ENCODE measurements around the gene TATDN2.

TATDN2 gene

DNA sequence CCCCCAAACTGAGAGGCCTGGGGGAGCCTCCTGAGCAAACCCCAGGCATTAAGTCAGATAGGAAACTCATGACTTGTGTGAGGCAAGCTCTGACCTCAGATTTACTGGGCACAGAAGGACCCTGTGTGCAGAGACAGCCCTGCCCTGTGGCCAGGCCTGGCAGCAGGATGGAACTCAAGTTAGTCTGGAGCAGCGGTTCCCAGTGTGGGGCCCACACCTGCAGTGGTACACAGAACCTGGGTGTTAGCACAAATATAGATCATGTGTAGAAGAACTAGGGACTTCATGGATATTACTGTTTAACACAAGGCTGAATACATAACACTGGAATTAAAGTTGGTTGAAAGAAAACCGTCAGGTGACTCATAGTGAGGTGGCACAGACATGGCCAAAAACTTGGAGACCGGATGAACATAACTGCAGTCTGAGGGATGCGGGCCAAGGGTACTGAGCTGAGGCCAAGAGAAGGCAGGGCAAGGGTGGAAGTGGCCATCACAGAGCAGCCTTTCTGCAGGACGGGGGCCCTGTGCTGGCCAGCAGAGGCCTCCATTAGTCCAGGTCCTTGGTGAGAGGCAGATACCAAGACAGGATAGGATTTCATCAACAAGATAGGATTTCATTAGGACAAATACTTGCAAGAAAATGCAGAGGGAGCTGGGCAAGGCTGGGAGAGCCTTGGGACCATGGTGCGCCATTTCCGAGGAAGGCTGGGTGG, 42.7 kb upstream of the TATDN2 start:
- no peak overlapping the region for H3K4me3 ChIP-seq (ENCODE audit: low read length in 2 of 2)
- H3K23ac ChIP-seq (ENCODE audit: low read depth, low read length, poor library complexity), result no peak overlapping the region
- H3K27me3 ChIP-seq (ENCODE audit: control insufficient read depth in 3 of 3, insufficient read depth in 3 of 3, low read depth in 1 of 3, low read length in 3 of 3), result no peaks in the 10 kb centered on the region
- H3K4me1 ChIP-seq (ENCODE audit: control insufficient read depth in 2 of 2, insufficient read depth in 1 of 2, low read depth in 1 of 2, low read length in 2 of 2), result no peaks in the 10 kb centered on the region
- H2BK12ac ChIP-seq (ENCODE audit: low read length), result no peak overlapping the region
- no peak overlapping the region for H4K91ac ChIP-seq (ENCODE audit: low read depth, low read length, poor library complexity)
- no peak for DNase-seq (ENCODE audit: low spot score)
- no peak overlapping the region for H3K4ac ChIP-seq (ENCODE audit: low read length)
- H2BK15ac ChIP-seq (ENCODE audit: low read length), result no peak overlapping the region
- H3K9ac ChIP-seq (ENCODE audit: low read depth, low read length, poor library complexity), result no peak overlapping the region
- no peak overlapping the region for H3K27ac ChIP-seq (replicated peaks; ENCODE audit: low read length)
- H3K14ac ChIP-seq (ENCODE audit: low read length), result no peak overlapping the region
- H3K79me1 ChIP-seq (ENCODE audit: low read depth, low read length), result no peaks in the 10 kb centered on the region
- H2AFZ ChIP-seq (ENCODE audit: low read length), result peak overlapping the region; percentile 3
- H3K18ac ChIP-seq (ENCODE audit: low read length), result no peak overlapping the region
- no CpG with 5 or more reads among the region's 7 CpGs for WGBS, 2 donors (ENCODE audit: extremely low coverage in 2 of 2, insufficient read length in 2 of 2, insufficient replicate concordance in 1 of 2)
- peak overlapping the region; percentile 74 for H2AK5ac ChIP-seq (ENCODE audit: low read depth, low read length)
- no peak overlapping the region for H2BK120ac ChIP-seq (ENCODE audit: low read depth, low read length)
- H3K36me3 ChIP-seq (replicated peaks in 1 of 2; ENCODE audit: control insufficient read depth in 2 of 2, insufficient read depth in 2 of 2, low read length in 2 of 2), result no peaks in the 10 kb centered on the region
- no peak overlapping the region for H3K4me2 ChIP-seq (ENCODE audit: insufficient read depth, low read length, poor library complexity, severe bottlenecking)
- no peak overlapping the region for H2BK5ac ChIP-seq (ENCODE audit: low read length)
- no peaks in the 10 kb centered on the region for H3K9me3 ChIP-seq (replicated peaks in 1 of 2; ENCODE audit: control insufficient read depth in 2 of 2, insufficient read depth in 1 of 2, low read depth in 1 of 2, low read length in 2 of 2)
- H4K8ac ChIP-seq (ENCODE audit: low read depth, low read length), result no peak overlapping the region

GRCh38 chr3:10206166-10206511, 42.1 kb upstream of the TATDN2 start:
- Histone ChIP-seq H2AK5ac (ENCODE audit: low read depth, low read length) (no peak overlapping the region), H2AFZ (ENCODE audit: low read length) (peak overlapping the region; percentile 3), H3K4ac (ENCODE audit: low read length) (no peak overlapping the region), H2BK5ac (ENCODE audit: low read length) (no peak overlapping the region), H2BK12ac (ENCODE audit: low read length) (no peak overlapping the region), H3K9me3 (replicated peaks in 1 of 2; ENCODE audit: control insufficient read depth in 2 of 2, insufficient read depth in 1 of 2, low read depth in 1 of 2, low read length in 2 of 2) (no peaks in the 10 kb centered on the region), H3K14ac (ENCODE audit: low read length) (no peak overlapping the region), H3K79me1 (ENCODE audit: low read depth, low read length) (no peaks in the 10 kb centered on the region), H2BK120ac (ENCODE audit: low read depth, low read length) (no peak overlapping the region), H3K27me3 (ENCODE audit: control insufficient read depth in 3 of 3, insufficient read depth in 3 of 3, low read depth in 1 of 3, low read length in 3 of 3) (no peaks in the 10 kb centered on the region), H3K36me3 (replicated peaks in 1 of 2; ENCODE audit: control insufficient read depth in 2 of 2, insufficient read depth in 2 of 2, low read length in 2 of 2) (no peaks in the 10 kb centered on the region), H3K18ac (ENCODE audit: low read length) (no peak overlapping the region), H3K23ac (ENCODE audit: low read depth, low read length, poor library complexity) (no peak overlapping the region), H3K4me3 (ENCODE audit: low read length in 2 of 2) (no peak overlapping the region), H4K8ac (ENCODE audit: low read depth, low read length) (no peak overlapping the region), H3K4me2 (ENCODE audit: insufficient read depth, low read length, poor library complexity, severe bottlenecking) (no peak overlapping the region), H3K9ac (ENCODE audit: low read depth, low read length, poor library complexity) (no peak overlapping the region), H3K27ac (replicated peaks; ENCODE audit: low read length) (no peak overlapping the region), H2BK15ac (ENCODE audit: low read length) (no peak overlapping the region), H4K91ac (ENCODE audit: low read depth, low read length, poor library complexity) (no peak overlapping the region), H3K4me1 (ENCODE audit: control insufficient read depth in 2 of 2, insufficient read depth in 1 of 2, low read depth in 1 of 2, low read length in 2 of 2) (no peaks in the 10 kb centered on the region)
- no peak for DNase-seq (ENCODE audit: low spot score)
- no CpG with 5 or more reads among the region's 5 CpGs for WGBS, 2 donors (ENCODE audit: extremely low coverage in 2 of 2, insufficient read length in 2 of 2, insufficient replicate concordance in 1 of 2)

- Histone ChIP-seq H3K27me3 (ENCODE audit: control insufficient read depth in 3 of 3, insufficient read depth in 3 of 3, low read depth in 1 of 3, low read length in 3 of 3) (no peaks in the 10 kb centered on the region), H3K14ac (ENCODE audit: low read length) (no peak overlapping the region), H3K4ac (ENCODE audit: low read length) (no peak overlapping the region), H2BK120ac (ENCODE audit: low read depth, low read length) (no peak overlapping the region), H3K9me3 (replicated peaks in 1 of 2; ENCODE audit: control insufficient read depth in 2 of 2, insufficient read depth in 1 of 2, low read depth in 1 of 2, low read length in 2 of 2) (peaks cover 0 to 3% of the 10 kb centered on the region in 2 donors), H2AK5ac (ENCODE audit: low read depth, low read length) (no peak overlapping the region), H2AFZ (ENCODE audit: low read length) (no peak overlapping the region), H3K27ac (replicated peaks; ENCODE audit: low read length) (no peak overlapping the region), H3K36me3 (replicated peaks in 1 of 2; ENCODE audit: control insufficient read depth in 2 of 2, insufficient read depth in 2 of 2, low read length in 2 of 2) (no peaks in the 10 kb centered on the region), H2BK12ac (ENCODE audit: low read length) (no peak overlapping the region), H3K23ac (ENCODE audit: low read depth, low read length, poor library complexity) (no peak overlapping the region), H4K8ac (ENCODE audit: low read depth, low read length) (no peak overlapping the region), H3K79me1 (ENCODE audit: low read depth, low read length) (no peaks in the 10 kb centered on the region), H3K4me2 (ENCODE audit: insufficient read depth, low read length, poor library complexity, severe bottlenecking) (no peak overlapping the region), H3K9ac (ENCODE audit: low read depth, low read length, poor library complexity) (no peak overlapping the region), H2BK5ac (ENCODE audit: low read length) (no peak overlapping the region), H3K4me3 (ENCODE audit: low read length in 2 of 2) (no peak overlapping the region), H2BK15ac (ENCODE audit: low read length) (no peak overlapping the region), H3K18ac (ENCODE audit: low read length) (no peak overlapping the region), H4K91ac (ENCODE audit: low read depth, low read length, poor library complexity) (no peak overlapping the region), H3K4me1 (ENCODE audit: control insufficient read depth in 2 of 2, insufficient read depth in 1 of 2, low read depth in 1 of 2, low read length in 2 of 2) (no peaks in the 10 kb centered on the region)
- no CpG with 5 or more reads among the region's 9 CpGs for WGBS, 2 donors (ENCODE audit: extremely low coverage in 2 of 2, insufficient read length in 2 of 2, insufficient replicate concordance in 1 of 2)
- no peak for DNase-seq (ENCODE audit: low spot score)
These were observed 35.0 kb upstream of the TATDN2 start for GRCh38 chr3:10213156-10213792.

GRCh38 chr3:10215578-10216368, 32.5 kb upstream of the TATDN2 start:
- H3K4me3 ChIP-seq (ENCODE audit: low read length in 2 of 2), result no peak overlapping the region
- no peak overlapping the region for H3K4me2 ChIP-seq (ENCODE audit: insufficient read depth, low read length, poor library complexity, severe bottlenecking)
- no peak overlapping the region for H4K91ac ChIP-seq (ENCODE audit: low read depth, low read length, poor library complexity)
- H3K79me1 ChIP-seq (ENCODE audit: low read depth, low read length), result no peaks in the 10 kb centered on the region
- no CpG with 5 or more reads among the region's 6 CpGs for WGBS, 2 donors (ENCODE audit: extremely low coverage in 2 of 2, insufficient read length in 2 of 2, insufficient replicate concordance in 1 of 2)
- H4K8ac ChIP-seq (ENCODE audit: low read depth, low read length), result no peak overlapping the region
- H3K4me1 ChIP-seq (ENCODE audit: control insufficient read depth in 2 of 2, insufficient read depth in 1 of 2, low read depth in 1 of 2, low read length in 2 of 2), result no peaks in the 10 kb centered on the region
- H2BK120ac ChIP-seq (ENCODE audit: low read depth, low read length), result no peak overlapping the region
- H2AK5ac ChIP-seq (ENCODE audit: low read depth, low read length), result no peak overlapping the region
- no peak overlapping the region for H3K18ac ChIP-seq (ENCODE audit: low read length)
- no peak overlapping the region for H3K4ac ChIP-seq (ENCODE audit: low read length)
- H2BK5ac ChIP-seq (ENCODE audit: low read length), result no peak overlapping the region
- H2AFZ ChIP-seq (ENCODE audit: low read length), result no peak overlapping the region
- no peak overlapping the region for H3K23ac ChIP-seq (ENCODE audit: low read depth, low read length, poor library complexity)
- no peak overlapping the region for H2BK12ac ChIP-seq (ENCODE audit: low read length)
- DNase-seq (ENCODE audit: low spot score), result no peak
- H2BK15ac ChIP-seq (ENCODE audit: low read length), result no peak overlapping the region
- no peak overlapping the region for H3K9ac ChIP-seq (ENCODE audit: low read depth, low read length, poor library complexity)
- no peak overlapping the region for H3K27ac ChIP-seq (replicated peaks; ENCODE audit: low read length)
- no peaks in the 10 kb centered on the region for H3K27me3 ChIP-seq (ENCODE audit: control insufficient read depth in 3 of 3, insufficient read depth in 3 of 3, low read depth in 1 of 3, low read length in 3 of 3)
- no peaks in the 10 kb centered on the region for H3K36me3 ChIP-seq (replicated peaks in 1 of 2; ENCODE audit: control insufficient read depth in 2 of 2, insufficient read depth in 2 of 2, low read length in 2 of 2)
- H3K9me3 ChIP-seq (replicated peaks in 1 of 2; ENCODE audit: control insufficient read depth in 2 of 2, insufficient read depth in 1 of 2, low read depth in 1 of 2, low read length in 2 of 2), result peaks cover 0 to 3% of the 10 kb centered on the region in 2 donors
- H3K14ac ChIP-seq (ENCODE audit: low read length), result no peak overlapping the region

Measured in neuronal stem cell (in vitro differentiated cells).